Measurements from ENCODE around the gene PLIN4. TPM values are rescaled to one million over a fixed set of nuclear protein-coding genes. Genes with fewer than 3 reads are reported as not detected.
A peak's percentile ranks its signal among the peaks of the same experiment; 100 is the strongest.

The PLIN4 gene
- polyA plus RNA-seq, 5 donors: 0.75 to 1.4 (median 1.1) TPM

DNA sequence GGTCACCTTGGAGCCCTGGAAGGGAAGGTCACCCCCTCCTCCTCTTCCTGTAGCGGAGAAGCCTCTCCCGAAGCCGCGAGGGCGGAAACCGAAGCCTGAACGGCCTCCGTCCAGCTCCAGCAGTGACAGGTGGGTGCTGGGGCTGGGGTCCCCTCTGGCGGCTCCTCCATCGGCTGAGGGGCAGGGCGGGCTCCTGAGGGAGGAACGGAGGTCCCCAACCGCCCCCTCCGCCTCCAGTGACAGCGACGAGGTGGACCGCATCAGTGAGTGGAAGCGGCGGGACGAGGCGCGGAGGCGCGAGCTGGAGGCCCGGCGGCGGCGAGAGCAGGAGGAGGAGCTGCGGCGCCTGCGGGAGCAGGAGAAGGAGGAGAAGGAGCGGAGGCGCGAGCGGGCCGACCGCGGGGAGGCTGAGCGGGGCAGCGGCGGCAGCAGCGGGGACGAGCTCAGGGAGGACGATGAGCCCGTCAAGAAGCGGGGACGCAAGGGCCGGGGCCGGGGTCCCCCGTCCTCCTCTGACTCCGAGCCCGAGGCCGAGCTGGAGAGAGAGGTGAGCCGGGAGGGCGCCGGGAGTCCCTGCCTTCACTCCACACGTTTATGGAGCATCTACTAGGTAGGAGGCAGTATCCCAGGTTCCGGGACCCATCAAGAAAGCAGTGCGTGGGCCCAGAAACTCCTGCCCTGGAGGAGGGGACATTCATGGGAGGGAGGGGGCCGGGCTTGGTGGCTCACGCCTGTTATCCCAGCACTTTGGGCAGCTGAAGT, 24.2 kb downstream of the PLIN4 start:
- DNase-seq: no peak

- DNase-seq: no peak
These were observed 25.0 kb downstream of the PLIN4 start for GRCh38 chr19:4493104-4493928.

DNA sequence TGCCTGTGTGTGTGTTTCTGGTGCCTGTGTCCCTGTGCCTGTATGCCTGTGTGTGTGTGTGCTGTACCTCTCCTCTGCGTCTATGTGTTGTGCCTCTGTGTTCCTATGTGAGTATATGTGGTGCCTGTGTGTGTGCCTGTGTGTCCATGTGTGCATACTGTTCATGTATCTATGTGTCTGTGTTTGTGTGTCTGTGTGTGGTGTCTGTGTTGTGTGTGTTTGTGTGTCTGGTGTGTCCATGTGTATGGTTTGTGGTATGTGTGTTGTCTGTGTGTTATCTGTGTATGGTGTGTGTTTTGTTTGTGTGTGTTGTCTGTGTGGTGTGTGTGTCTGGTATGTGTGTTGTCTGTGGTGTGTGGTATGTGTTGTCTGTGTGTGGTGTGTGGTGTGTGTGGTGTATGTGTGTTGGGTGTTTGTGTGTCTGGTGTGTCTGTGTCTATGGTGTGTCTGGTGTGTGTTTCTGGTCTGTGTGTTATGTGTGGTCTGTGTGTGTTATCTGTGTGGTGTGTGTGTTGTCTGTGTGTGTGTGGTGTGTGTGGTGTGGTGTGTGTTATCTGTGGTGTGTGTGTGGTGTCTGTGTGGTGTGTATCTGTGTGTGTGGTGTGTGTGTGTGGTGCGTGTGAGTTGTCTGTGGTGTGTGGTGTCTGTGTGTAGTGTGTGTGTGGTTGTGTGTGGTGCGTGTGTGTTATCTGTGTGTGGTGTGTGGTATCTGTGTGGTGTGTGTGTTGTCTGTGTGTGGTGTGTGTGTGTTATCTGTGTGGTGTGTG, 25.8 kb downstream of the PLIN4 start:
- DNase-seq: no peak

DNA sequence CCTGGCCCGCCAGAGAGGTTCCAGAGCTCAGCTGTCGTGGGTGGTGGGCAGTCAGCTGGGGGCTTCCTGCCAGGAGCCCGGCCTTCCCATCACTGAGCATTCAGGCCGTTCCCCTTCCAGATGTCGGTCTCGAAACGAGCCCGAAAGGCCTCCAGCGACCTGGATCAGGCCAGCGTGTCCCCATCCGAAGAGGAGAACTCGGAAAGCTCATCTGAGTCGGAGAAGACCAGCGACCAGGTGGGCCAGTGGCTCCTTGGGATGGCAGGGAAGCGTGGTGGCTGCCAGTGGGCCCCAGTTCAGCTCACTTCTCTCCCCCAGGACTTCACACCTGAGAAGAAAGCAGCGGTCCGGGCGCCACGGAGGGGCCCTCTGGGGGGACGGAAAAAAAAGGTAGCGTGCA, 26.8 kb downstream of the PLIN4 start:
- no peak for DNase-seq

- DNase-seq: no peak
These were observed 29.8 kb downstream of the PLIN4 start for GRCh38 chr19:4488496-4488895.

- no peak for DNase-seq
These were observed 30.7 kb downstream of the PLIN4 start for GRCh38 chr19:4487572-4487971.

DNA sequence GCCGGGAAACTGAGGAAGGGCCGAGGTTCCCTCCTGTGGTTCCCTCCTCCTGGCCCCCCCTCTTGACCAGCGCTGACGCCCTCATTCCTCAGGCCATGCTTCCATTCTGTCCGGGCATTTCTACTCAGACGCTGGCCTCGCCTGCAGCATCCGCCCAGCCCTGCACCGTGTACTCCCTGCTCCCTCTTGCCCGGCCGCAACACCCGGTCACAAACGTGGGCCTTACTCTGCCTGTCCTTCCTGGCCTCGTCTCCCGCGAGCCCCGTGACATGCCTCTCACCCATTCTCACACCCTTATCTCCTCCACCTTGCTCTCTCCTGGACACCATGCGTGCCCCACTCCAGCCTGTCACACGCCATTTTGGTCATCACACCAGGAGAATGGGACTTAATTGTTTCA, 34.9 kb downstream of the PLIN4 start:
- DNase-seq: no peak

DNA sequence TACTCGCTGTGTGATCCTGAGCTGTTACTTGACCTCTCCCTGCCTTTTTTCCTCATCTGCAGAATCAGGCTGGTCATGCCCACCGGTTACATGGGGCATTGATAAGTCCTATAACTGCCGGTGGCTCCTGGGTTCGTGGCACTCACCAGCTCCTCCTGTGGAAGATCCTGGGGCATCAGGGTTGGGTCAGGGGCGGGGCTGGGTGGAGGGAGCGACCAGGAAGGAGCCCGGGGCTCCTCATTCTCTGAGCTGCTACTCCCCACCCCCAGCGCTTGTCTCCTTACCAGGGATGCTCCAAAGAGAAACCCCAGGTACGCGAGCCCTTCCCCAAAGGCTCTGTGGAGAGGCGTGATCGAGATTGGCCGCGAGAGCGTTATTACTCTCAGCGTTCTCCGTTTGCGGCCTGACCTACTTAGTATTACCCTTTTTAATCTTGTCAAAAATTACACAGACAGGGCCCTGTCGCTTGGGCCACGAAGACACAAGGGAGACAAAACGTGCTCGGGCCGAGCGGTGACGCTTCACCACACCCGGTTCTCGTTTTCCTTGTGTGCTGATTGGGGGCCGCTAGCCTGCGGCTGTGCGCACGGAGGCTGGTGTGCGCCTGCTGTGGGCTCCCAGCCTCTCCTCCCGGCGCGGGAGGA, 35.4 kb downstream of the PLIN4 start:
- DNase-seq: no peak

- DNase-seq: no peak
These were observed 41.1 kb downstream of the PLIN4 start for GRCh38 chr19:4477034-4477801.

DNA sequence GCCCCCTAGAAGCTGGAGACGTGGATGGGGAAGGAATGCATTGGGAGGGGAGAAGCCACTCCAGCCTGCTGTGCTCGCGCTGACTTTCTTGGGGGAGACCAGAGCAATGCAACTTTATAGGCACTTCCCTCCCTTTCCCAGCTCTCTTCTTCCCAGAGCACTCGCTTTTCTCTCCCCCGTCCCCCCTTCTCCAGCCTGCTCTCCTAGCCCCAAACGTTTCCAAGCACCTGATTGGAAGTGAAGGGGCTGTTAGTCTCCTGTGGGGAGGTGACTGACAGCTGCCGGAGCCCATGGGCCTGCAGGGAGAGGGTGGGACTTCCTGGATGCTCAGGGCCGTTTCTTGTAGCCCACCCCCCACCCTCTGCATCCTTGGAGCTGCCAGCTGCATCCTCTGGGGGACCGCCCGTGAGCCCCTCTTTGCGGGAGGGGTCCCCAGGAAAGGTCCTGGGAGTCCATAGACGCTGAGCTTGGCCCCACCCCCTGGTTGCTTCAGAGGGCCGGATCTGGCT, 43.7 kb downstream of the PLIN4 start:
- no peak for DNase-seq

- DNase-seq: no peak
These were observed 44.3 kb downstream of the PLIN4 start for GRCh38 chr19:4473763-4474513.

DNA sequence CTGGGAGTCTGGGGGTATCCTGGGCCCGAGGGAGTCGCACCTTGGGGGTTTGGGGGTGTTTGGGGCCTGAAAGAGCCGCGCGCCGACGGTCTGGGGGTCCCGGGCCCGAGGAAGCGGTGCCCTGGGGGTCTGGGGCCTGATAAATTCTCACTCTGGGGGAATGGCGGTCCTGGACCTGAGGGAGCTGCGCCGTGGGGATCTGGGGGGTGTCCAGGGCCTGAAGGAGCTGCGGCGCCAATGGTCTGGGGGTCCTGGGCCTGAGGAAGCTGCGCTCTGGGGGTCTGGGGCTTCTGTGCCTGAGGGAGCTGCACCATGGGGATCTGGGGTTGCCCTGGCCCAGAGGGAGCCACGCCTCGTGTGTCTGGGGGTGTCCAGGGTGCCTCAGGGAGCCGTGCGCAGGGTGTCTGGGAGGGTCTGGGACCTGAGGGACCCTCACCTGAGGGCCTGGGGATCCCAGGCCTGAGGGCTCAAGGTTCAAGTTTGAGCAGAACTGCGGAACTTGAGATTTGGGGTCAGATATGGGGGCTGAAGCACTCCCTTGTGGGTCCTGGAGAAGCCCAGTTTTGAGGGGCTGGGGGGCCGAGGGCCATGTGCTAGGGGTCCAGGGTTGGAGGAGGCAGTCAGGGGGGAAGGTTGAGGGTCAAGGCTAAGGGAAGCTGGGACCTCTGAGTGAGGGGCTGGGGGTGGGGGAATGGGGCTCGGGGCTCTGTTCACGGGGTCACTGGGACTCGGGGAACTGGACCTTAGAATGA, 45.1 kb downstream of the PLIN4 start:
- no peak for DNase-seq

DNA sequence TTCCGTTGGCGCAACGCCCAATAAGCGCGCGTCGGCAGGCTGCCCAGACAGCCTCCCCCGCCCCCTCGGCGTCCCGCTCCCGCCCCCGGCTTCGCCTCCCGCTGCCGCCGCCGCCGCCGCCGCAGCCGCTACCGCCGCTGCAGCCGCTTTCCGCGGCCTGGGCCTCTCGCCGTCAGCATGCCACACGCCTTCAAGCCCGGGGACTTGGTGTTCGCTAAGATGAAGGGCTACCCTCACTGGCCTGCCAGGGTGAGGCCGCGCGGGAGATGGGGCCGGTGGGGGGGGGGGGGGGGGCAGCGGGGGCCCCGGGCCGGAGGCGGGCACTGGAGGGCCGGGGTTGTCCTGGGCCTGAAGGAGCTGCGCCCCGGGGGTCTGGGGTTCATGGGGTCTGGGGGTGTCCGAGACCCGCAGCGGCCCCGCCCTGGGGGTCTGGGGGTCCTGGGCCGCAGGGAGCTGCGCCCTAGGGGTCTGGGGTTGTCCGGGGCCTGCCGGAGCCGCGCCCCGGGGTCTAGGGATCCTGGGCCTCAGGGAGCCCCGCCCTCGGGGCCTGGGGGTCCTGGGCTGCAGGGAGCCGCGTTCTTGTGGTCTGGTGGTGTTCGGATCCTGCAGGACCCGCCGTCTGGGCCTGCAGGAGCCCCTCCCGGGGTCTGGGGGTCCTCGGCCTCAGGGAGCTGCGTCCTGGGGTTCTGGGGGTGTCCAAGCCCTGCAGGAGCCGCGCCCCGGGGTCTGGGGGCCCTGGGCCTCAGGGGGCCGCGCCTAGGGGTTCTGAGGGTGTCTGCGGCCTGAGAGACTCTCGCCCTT, 45.9 kb downstream of the PLIN4 start, which contains the start of gene HDGFL2:
TSS of gene HDGFL2 (plus strand) at position 124 of the 801 bp plus-strand sequence. CDS start at position 178, 54 bp downstream.
- no peak for DNase-seq

GRCh38 chr19:4471403-4472173, 46.7 kb downstream of the PLIN4 start:
- peak; percentile 99 to 100 for DNase-seq

- no peak for DNase-seq
These were observed 50.5 kb downstream of the PLIN4 start for GRCh38 chr19:4467835-4468234.

- DNase-seq: no peak
These were observed 53.3 kb downstream of the PLIN4 start for GRCh38 chr19:4464815-4465581.
